Brain microvascular endothelial cell (primary cell): ENCODE data around the gene KRTAP4-8.
"Not testable (repeated sequence)": the region's sequence is repeated elsewhere in the genome, so short reads cannot be mapped to it uniquely, and the experiment has no call there.

Experiments used
- DNase-seq: peaks from one replicate; pipeline ENCODE4 v3.0.0-alpha.2; 2020
- H3K27ac ChIP-seq: fragments of 250-450 bp; sonication (Bioruptor Pico); 2 replicates; pipeline ENCODE4 v1.5.1; 2020; ENCODE audit warnings: mild to moderate bottlenecking, moderate library complexity
- H3K27me3 ChIP-seq: fragments of 250-450 bp; sonication (Bioruptor Pico); replicated peaks from 2 replicates; pipeline ENCODE4 v1.5.1; 2020; ENCODE audit warnings: mild to moderate bottlenecking
- H3K36me3 ChIP-seq: fragments of 250-450 bp; sonication (Bioruptor Pico); replicated peaks from 2 replicates; pipeline ENCODE4 v1.5.1; 2020; ENCODE audit warnings: mild to moderate bottlenecking
- H3K4me3 ChIP-seq: 2 replicates; pipeline ENCODE4 v1.5.1; 2011; ENCODE audit warnings: low read depth, mild to moderate bottlenecking, control low read depth, low read length, moderate library complexity
- in situ Hi-C: cut with HindIII; loops from 2 replicates; pipeline ENCODE4 v1.10.0; 2017; ENCODE audit warnings: low sequenced_read_pairs, low pct_ligation_motif_present
- TF ChIP-seq, protein P1 (sequence below): IDR thresholded peaks from 2 replicates; pipeline ENCODE4 v1.5.1; 2011; ENCODE audit warnings: low read depth, mild to moderate bottlenecking, moderate library complexity, low read length, control low read depth, inconsistent platforms; ENCODE audit errors: missing control alignments

The KRTAP4-8 gene

DNA sequence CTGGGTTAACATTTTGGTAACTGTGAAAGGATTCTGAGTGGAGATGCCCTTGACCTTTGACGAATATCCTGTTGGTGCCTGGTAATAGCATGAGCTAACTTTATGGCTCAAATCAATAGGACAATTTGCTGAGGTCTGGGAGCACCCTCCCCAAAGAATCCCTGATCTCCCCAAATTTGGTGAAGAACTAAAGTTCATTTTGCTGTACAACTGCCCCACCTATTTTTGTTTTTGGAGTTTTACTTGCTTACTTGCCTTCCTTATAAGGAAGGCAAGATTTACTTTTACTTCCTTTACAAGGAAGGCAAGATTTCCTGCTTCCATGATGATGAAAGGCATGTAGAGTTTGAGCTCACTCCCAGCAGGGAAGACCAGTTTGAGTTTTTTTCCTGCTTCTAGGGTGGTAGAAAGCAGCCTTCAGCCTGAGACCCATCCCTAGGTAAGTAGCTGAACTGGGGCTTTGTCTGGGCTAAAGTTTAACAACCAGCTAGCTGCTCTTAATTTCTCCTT is 10.1 kb upstream of the KRTAP4-8 start:
- Histone ChIP-seq H3K27me3 (no peaks in the 10 kb centered on the region), H3K4me3 (no peak overlapping the region), H3K36me3 (no peaks in the 10 kb centered on the region), H3K27ac (no peak overlapping the region)
- no peak for DNase-seq
- in situ Hi-C loops: no loop called here
- TF ChIP-seq, protein P1, sequence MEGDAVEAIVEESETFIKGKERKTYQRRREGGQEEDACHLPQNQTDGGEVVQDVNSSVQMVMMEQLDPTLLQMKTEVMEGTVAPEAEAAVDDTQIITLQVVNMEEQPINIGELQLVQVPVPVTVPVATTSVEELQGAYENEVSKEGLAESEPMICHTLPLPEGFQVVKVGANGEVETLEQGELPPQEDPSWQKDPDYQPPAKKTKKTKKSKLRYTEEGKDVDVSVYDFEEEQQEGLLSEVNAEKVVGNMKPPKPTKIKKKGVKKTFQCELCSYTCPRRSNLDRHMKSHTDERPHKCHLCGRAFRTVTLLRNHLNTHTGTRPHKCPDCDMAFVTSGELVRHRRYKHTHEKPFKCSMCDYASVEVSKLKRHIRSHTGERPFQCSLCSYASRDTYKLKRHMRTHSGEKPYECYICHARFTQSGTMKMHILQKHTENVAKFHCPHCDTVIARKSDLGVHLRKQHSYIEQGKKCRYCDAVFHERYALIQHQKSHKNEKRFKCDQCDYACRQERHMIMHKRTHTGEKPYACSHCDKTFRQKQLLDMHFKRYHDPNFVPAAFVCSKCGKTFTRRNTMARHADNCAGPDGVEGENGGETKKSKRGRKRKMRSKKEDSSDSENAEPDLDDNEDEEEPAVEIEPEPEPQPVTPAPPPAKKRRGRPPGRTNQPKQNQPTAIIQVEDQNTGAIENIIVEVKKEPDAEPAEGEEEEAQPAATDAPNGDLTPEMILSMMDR: no peak

DNA sequence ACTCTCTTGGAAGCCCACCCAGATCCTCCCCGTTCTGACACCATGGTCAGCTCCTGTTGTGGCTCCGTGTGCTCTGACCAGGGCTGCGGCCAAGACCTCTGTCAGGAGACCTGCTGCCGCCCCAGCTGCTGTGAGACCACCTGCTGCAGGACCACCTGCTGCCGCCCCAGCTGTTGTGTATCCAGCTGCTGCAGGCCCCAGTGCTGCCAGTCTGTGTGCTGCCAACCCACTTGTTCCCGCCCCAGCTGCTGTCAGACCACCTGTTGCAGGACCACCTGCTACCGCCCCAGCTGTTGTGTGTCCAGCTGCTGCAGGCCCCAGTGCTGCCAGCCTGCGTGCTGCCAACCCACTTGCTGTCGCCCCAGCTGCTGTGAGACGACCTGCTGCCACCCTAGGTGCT is 7.4 kb upstream of the KRTAP4-8 start, which contains the start of gene KRTAP4-9:
Gene KRTAP4-9, plus strand, starts transcription at position 43 of the 400 bp plus-strand sequence. Its CDS starts 0 bp downstream, at position 43.
- H3K4me3 ChIP-seq, DNase-seq, in situ Hi-C loops, H3K27me3 ChIP-seq, H3K36me3 ChIP-seq, H3K27ac ChIP-seq: not testable (repeated sequence)

DNA sequence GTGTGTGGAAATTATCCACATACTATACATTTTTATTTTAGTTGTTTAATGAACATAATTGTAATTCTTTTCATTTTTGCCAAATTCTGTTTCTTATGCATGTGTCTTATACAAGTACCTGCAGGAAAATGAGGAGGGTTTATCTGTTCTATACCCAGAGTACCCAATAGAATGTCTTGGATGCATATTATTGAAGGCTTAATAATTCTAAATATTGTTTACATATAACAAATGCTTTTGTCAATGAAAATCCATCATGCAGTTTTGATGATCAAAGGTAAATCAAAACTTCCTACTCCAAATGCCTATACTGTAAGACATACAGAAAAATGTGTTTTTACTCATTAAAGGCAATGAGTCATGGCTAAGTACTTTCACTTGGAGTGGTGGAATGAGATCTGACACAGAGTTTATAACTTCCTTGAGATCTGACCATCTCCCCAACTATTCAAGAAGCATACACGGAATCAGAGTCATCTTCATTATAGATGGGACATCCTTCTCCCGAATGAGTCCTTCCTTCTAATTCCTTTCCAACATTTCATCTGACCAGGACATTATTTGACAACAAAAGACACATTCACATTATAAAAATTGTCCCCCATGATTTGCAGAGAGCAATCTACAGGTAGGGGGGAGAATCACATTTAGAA is 6.6 kb upstream of the KRTAP4-8 start:
- H3K36me3 ChIP-seq, H3K4me3 ChIP-seq, H3K27me3 ChIP-seq, H3K27ac ChIP-seq, in situ Hi-C loops: not testable (repeated sequence)
- peak; percentile 56 for DNase-seq

DNA sequence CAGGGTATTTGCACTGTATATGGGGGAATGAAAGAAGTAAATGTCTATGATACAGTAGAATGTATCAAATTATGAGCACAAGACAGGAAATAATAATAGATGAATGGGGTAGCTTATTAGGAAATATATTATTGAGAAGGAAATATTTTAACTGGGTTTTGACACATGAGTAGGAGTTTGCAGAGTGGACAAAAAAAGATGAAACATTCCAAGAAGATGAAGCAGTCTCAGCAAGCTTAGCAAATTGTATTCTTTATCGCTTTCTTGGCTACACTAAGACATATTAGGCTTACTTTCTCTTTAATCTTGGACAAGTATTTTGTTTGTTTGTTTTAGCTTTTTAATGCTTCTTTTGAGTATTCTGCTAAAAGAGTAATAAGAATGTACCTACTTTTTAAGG is 6.0 kb upstream of the KRTAP4-8 start:
- TF ChIP-seq, protein P1: no peak
- Histone ChIP-seq H3K27ac (no peak overlapping the region), H3K4me3 (no peak overlapping the region), H3K36me3 (no peaks in the 10 kb centered on the region), H3K27me3 (no peaks in the 10 kb centered on the region)
- in situ Hi-C loops: no loop called here
- DNase-seq: no peak

DNA sequence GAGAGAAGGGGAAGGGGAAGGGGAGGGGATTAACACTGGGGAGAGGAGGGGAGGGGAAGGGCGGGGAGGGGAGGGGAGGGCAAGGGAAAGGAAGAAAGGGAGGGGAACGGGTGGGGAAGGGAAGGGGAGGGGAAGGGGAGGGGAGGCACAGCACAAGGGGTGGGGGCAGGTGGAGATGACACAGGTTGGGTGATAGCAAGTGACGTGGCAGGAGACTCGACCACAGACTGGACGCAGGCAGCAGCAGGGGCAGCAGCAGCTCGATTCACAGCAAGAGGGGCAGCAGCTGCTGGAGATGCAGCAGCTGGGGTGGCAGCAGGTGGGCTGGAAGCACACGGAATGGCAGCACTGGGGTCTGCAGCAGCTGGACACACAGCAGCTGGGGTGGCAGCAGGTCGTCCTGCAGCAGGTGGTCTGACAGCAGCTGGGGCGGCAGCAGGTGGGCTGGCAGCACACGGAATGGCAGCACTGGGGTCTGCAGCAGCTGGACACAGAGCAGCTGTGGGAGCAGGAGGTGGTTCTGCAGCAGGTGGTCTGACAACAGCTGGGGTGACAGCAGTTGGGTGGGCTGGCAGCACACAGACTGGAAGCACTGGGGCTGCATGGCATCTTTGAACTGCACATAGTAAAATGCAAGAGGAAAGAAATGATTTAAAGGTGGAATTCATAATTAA is 3.8 kb upstream of the KRTAP4-8 start, which contains the start of gene KRTAP4-16:
Gene KRTAP4-16, minus strand, starts transcription at position 624 of the 674 bp plus-strand sequence. Its CDS starts 0 bp downstream, at position 624.
- in situ Hi-C loops: no loop called here
- H3K27ac ChIP-seq: no peak within 1 kb of the TSS
- TF ChIP-seq, protein P1: no peak
- no peaks in the 10 kb centered on the region for H3K36me3 ChIP-seq
- H3K27me3 ChIP-seq: no peaks in the 10 kb centered on the region
- no peak for DNase-seq
- no peak within 1 kb of the TSS for H3K4me3 ChIP-seq

DNA sequence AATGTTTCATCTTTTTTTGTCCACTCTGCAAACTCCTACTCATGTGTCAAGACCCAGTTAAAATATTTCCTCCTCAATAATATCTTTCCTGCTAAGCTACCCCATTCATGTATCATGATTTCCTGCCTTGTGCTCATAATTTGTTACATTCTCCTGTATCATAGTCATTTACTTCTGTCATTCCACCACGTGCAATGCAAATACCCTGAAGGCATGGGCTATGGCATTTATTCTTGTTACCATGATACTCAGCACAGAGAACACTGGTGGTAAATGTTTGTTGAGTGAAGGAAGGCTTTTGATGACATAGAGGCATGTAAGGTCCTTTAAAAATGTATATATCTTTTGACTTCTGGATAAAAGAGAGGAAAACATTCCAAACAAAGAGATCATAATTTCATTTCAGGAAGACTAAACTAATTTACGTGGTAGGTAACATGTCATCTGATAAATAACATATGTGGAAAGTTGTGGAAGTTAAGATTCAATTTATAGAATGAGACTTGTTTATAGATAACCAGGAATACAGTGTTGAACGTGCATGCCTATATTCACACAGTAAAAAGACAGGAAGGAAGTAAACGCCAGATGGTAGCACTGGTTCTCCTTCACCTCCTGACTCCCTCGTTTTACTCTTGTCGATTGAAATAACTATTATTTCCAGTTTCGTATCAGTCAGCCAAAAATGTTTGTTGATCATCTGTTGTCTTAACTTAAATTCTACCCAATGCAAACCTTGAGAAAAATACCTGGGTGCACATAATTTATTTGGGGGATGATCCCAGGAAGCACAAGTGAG is 1.9 kb upstream of the KRTAP4-8 start:
- in situ Hi-C loops, H3K27me3 ChIP-seq, H3K4me3 ChIP-seq, H3K36me3 ChIP-seq: not testable (repeated sequence)
- DNase-seq: peak; percentile 60
- peak overlapping the region; percentile 7 for H3K27ac ChIP-seq

DNA sequence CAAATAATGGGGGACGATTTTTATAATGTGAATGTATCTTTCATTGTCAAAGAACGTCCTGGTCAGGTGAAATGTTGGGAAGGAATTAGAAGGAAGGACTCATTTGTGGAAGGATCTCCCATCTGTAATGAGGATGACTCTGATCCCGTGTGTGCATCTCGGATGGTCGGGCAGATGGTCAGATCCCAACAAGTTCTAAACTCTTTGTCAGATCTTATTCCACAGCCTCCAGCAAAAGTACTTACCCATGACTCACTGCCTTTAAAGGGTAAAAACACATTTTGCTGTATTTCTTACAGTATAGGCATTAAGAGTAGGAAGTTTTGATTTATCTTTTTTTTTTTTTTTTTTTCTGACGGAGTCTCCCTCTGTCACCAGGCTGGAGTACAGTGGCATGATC is 539 bp upstream of the KRTAP4-8 start:
- H3K4me3 ChIP-seq: no peak overlapping the region
- no peaks in the 10 kb centered on the region for H3K27me3 ChIP-seq
- no peaks in the 10 kb centered on the region for H3K36me3 ChIP-seq
- TF ChIP-seq, protein P1: no peak
- DNase-seq: peak; percentile 23
- peak overlapping the region; percentile 40 for H3K27ac ChIP-seq
- in situ Hi-C loops: no loop called here
